MCF 10A (cell line): ENCODE data around the gene SLC15A3. TPM values are rescaled to one million over a fixed set of nuclear protein-coding genes. Genes with fewer than 3 reads are reported as not detected.

Experiments
- BruUV-seq: library from RNA; stranded (reverse); fragments of 400-500 nt; replicated peaks from 2 replicates; lab custom pipeline; 2021; lab: Mats Ljungman, UMichigan
- CTCF ChIA-PET: fragments of 300-600 bp; sonication (Branson Sonifier 250); formaldehyde crosslinking; extraction: SDS; loops from one replicate; lab custom pipeline; 2021; ENCODE audit warnings: antibody characterized with exemption, inconsistent platforms; lab: Yijun Ruan, JAX
- POLR2A ChIA-PET: fragments of 300-600, 350-650 bp; sonication (Branson Sonifier 250); formaldehyde crosslinking; extraction: SDS; loops from one replicate; lab custom pipeline; 2020; ENCODE audit warnings: antibody characterized with exemption, inconsistent platforms; lab: Yijun Ruan, JAX
- DNase-seq: peaks from one replicate; pipeline ENCODE4 v3.0.0-alpha.2; 2018; ENCODE audit not compliant: unreplicated experiment
- H3K27ac Mint-ChIP-seq: one replicate; pipeline ENCODE4 v1.8.0; 2022; ENCODE audit warnings: mild to moderate bottlenecking, low read depth, mixed read lengths; ENCODE audit not compliant: unreplicated experiment
- H3K27me3 Mint-ChIP-seq: one replicate; pipeline ENCODE4 v1.8.0; 2022; ENCODE audit warnings: mixed read lengths; ENCODE audit not compliant: insufficient read depth, unreplicated experiment
- H3K36me3 Mint-ChIP-seq: one replicate; pipeline ENCODE4 v1.8.0; 2022; ENCODE audit warnings: mild to moderate bottlenecking, moderate library complexity, mixed read lengths; ENCODE audit not compliant: insufficient read depth, unreplicated experiment
- H3K4me1 Mint-ChIP-seq: one replicate; pipeline ENCODE4 v1.8.0; 2022; ENCODE audit warnings: mixed read lengths; ENCODE audit not compliant: insufficient read depth, unreplicated experiment
- H3K4me3 Mint-ChIP-seq: one replicate; pipeline ENCODE4 v1.8.0; 2022; ENCODE audit warnings: mild to moderate bottlenecking, moderate library complexity, mixed read lengths; ENCODE audit not compliant: unreplicated experiment
- H3K9me3 Mint-ChIP-seq: one replicate; pipeline ENCODE4 v1.8.0; 2022; ENCODE audit warnings: mixed read lengths; ENCODE audit not compliant: unreplicated experiment
- CTCF ChIP-seq: fragments of 200-600 bp; IDR thresholded peaks from one replicate; pipeline ENCODE4 v1.8.0; 2022; ENCODE audit warnings: antibody characterized with exemption, mild to moderate bottlenecking; ENCODE audit not compliant: unreplicated experiment
- intact Hi-C: fragments of 100-400 bp; cut with micrococcal nuclease; formaldehyde crosslinking; loops from 2 replicates; pipeline ENCODE4 v1.14.1; 2022
- total RNA-seq: library from RNA; stranded (reverse); gene quantifications from 2 replicates; pipeline ENCODE4 v1.2.3, GENCODE V29; 2022

The SLC15A3 gene
- total RNA-seq, 1 experiment from 2014 or later = not detected

- BruUV-seq = no TSS peak
- CTCF ChIA-PET = interaction anchor here (0.8 kb wide), 1 partner anchor 12 kb away, joined by 3 read pairs; no protein-coding TSS in a partner anchor
These were observed 10.4 kb downstream of the SLC15A3 start for GRCh38 chr11:60941371-60942119.

GRCh38 chr11:60939855-60940254, 12.1 kb downstream of the SLC15A3 start:
- TF ChIP-seq CTCF = no peak
- intact Hi-C loops = no loop called here
- BruUV-seq = no TSS peak
- Mint-ChIP-seq H3K4me1 (no peaks in the 10 kb centered on the region), H3K36me3 (no peaks in the 10 kb centered on the region), H3K27me3 (peaks cover 14% of the 10 kb centered on the region), H3K27ac (no peak overlapping the region), H3K4me3 (no peak overlapping the region), H3K9me3 (no peaks in the 10 kb centered on the region)
- POLR2A ChIA-PET = no interaction called here
- DNase-seq = no peak
- CTCF ChIA-PET = interaction anchor here (0.5 to 0.9 kb wide), 6 partner anchors 17 to 751 kb away, joined by 3 to 5 read pairs (median 4); no protein-coding TSS in a partner anchor

More at GRCh38 chr11:60941371-60942119, 10.4 kb downstream of the SLC15A3 start:
- intact Hi-C loops = no loop called here
- DNase-seq = no peak
- H3K27ac Mint-ChIP-seq = no peak overlapping the region
- no peak overlapping the region for H3K4me3 Mint-ChIP-seq
- POLR2A ChIA-PET = interaction anchor here (0.5 to 1.3 kb wide), 2 partner anchors 24 to 424 kb away, joined by 3 to 4 read pairs; no protein-coding TSS in a partner anchor
- H3K9me3 Mint-ChIP-seq = no peaks in the 10 kb centered on the region
- no peaks in the 10 kb centered on the region for H3K4me1 Mint-ChIP-seq
- peaks cover 27% of the 10 kb centered on the region for H3K27me3 Mint-ChIP-seq
- no peaks in the 10 kb centered on the region for H3K36me3 Mint-ChIP-seq
- TF ChIP-seq CTCF = no peak

- DNase-seq = no peak
- ChIA-PET POLR2A (no interaction called here), CTCF (interaction anchor here (0.5 to 0.9 kb wide), 3 partner anchors 18 to 751 kb away, joined by 3 to 5 read pairs (median 3); no protein-coding TSS in a partner anchor)
- no TSS peak for BruUV-seq
- Mint-ChIP-seq H3K4me1 (no peaks in the 10 kb centered on the region), H3K27ac (no peak overlapping the region), H3K4me3 (no peak overlapping the region), H3K36me3 (no peaks in the 10 kb centered on the region), H3K9me3 (no peaks in the 10 kb centered on the region), H3K27me3 (peaks cover 14% of the 10 kb centered on the region)
- no peak for TF ChIP-seq CTCF
- intact Hi-C loops = no loop called here
These were observed 12.7 kb downstream of the SLC15A3 start for GRCh38 chr11:60939301-60939700.

GRCh38 chr11:60938500-60938899, 13.5 kb downstream of the SLC15A3 start:
- DNase-seq = no peak
- CTCF ChIA-PET = no interaction called here
- BruUV-seq = no TSS peak
- H3K4me1 Mint-ChIP-seq = no peaks in the 10 kb centered on the region
- H3K4me3 Mint-ChIP-seq = no peak overlapping the region
- no peaks in the 10 kb centered on the region for H3K9me3 Mint-ChIP-seq
- POLR2A ChIA-PET = no interaction called here
- no peak overlapping the region for H3K27ac Mint-ChIP-seq
- no peak for TF ChIP-seq CTCF
- H3K27me3 Mint-ChIP-seq = peaks cover 14% of the 10 kb centered on the region
- intact Hi-C loops = no loop called here
- H3K36me3 Mint-ChIP-seq = peaks cover 6% of the 10 kb centered on the region
